HG02970 (cell line): ENCODE results near the gene TRPM1.

Source experiments
- ATAC-seq: cut with Tn5 transposase; IDR thresholded peaks from one replicate; pipeline ENCODE4 v1.9.1; 2021; ENCODE audit warnings: mild to moderate bottlenecking, moderate library complexity, moderate number of reproducible peaks; ENCODE audit not compliant: unreplicated experiment, low FRiP score

The TRPM1 gene

GRCh38 chr15:30985081-30985531 is 116.4 kb downstream of the TRPM1 start:
- ATAC-seq: no peak

GRCh38 chr15:30984542-30984941 is 117.0 kb downstream of the TRPM1 start:
- ATAC-seq: no peak

- no peak for ATAC-seq
Measured at GRCh38 chr15:30984118-30984517, 117.4 kb downstream of the TRPM1 start.

- no peak for ATAC-seq
Measured at GRCh38 chr15:30979457-30979856, 122.1 kb downstream of the TRPM1 start.

DNA sequence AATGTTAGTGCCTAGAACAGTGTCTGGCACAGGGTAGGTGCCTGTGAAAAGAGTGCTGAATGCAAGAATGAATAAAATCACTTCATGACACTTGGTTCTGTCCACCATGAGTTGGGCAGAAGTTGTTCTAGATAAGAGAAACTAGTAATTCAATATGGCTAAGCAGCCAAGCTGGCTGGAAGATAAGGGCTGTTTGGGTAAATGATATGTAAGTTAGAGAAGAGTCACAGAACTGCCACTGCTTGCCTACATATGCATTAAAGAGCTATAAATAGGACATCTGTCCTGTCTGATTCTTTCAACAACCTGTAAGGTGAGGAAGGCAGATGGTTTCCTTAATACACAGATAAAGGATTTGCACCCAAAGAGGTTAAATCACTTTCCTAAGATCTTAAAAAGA is 123.2 kb downstream of the TRPM1 start:
- no peak for ATAC-seq

- no peak for ATAC-seq
Measured at GRCh38 chr15:30974112-30974511, 127.4 kb downstream of the TRPM1 start.

DNA sequence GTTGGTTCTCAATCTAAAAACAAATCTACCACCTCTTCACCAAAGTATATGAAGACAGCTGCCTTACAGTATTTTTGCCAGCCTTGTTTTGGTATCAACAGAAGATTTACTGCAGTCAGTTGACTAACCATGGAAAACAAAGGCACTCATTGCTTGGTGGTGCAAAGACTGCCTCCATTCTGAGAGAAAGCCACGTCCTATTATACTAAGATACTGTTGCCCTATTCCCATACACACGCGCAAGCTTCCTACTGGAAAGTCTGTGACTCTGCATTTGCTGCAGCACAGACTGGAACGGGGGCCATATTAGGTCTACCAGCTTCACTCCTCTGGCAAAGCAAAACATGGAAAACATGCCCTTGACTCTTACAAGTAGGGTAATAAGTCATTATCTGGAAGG is 128.1 kb downstream of the TRPM1 start:
- ATAC-seq: no peak

GRCh38 chr15:30969724-30970123 is 131.8 kb downstream of the TRPM1 start:
- ATAC-seq: no peak

DNA sequence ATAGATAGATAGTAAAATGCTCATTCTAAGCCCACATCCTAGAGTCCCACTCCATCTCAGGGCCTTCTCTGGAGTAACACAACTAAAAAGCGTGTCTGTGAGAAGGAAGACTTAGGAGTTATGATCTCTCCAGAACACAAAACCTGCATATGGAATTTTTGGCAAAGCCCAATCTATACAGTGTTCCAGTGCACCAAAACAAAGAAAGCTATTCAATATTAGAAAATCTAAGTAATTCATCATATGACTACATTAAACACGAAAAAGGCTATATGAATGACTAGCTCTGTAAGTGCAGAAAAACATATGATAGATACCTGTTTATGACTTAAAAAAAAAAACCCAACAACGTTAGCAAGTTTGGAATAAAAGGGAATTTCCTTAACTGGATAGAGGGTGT is 137.8 kb downstream of the TRPM1 start:
- ATAC-seq: no peak

DNA sequence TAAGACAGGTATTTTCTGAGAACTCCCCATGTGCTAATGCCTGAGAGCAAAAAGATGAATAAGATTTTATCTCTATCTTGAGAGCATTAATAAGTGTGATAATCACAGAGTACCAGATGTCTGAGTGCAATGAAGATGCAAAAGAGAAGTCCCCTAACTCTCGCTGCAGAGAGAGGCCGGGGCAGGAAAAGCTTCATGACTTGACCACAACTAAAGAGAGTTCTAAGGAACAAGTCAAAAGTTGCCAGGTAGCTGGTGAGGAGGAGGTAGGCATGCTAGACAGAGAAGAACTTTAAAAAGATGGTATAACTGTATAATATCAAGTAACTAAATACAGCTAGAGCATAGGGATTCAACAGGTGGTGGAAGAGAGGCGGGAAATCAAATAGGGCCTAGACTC is 138.9 kb downstream of the TRPM1 start:
- ATAC-seq: no peak

DNA sequence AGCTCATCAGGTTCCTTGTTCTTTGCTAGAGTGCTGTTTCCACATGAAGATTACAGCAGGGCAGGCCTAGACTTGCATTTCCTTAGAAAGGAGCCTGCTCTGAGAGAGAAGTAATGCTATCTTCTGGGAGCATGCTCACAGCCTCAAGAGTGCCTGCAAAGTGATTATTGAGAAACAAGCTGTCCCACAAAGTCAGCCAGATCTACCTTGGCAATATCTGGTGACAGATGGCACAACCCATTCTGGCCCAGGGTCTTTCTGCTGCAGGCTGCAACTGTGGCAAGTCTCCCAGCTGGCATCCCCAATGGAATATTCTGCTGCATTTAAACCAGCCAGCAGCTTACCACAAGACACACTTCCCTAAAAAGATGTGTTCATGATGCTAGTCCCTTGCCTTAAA is 139.4 kb downstream of the TRPM1 start:
- ATAC-seq: no peak

DNA sequence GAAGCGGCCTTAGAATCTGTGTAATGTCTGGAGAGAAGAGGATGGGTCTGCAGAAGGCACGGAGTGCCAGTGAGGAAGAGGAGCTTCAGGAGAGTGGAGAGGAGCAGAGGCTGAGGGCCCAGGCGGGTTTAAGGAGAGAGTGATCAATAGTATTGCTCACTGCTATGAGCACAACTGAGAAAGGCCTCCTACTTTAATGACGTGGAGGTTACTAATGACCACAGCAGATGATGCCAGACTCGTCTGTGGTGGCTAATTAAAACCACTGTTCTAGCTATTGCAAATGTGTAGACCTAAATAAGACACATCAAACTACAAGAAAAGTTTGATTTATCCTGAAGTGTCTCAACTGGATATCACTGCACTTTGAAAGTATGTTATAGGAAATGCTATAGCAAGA is 143.3 kb downstream of the TRPM1 start:
- no peak for ATAC-seq

- ATAC-seq: no peak
Measured at GRCh38 chr15:30956216-30957124, 145.1 kb downstream of the TRPM1 start.

GRCh38 chr15:30954674-30955073 is 146.9 kb downstream of the TRPM1 start:
- no peak for ATAC-seq

DNA sequence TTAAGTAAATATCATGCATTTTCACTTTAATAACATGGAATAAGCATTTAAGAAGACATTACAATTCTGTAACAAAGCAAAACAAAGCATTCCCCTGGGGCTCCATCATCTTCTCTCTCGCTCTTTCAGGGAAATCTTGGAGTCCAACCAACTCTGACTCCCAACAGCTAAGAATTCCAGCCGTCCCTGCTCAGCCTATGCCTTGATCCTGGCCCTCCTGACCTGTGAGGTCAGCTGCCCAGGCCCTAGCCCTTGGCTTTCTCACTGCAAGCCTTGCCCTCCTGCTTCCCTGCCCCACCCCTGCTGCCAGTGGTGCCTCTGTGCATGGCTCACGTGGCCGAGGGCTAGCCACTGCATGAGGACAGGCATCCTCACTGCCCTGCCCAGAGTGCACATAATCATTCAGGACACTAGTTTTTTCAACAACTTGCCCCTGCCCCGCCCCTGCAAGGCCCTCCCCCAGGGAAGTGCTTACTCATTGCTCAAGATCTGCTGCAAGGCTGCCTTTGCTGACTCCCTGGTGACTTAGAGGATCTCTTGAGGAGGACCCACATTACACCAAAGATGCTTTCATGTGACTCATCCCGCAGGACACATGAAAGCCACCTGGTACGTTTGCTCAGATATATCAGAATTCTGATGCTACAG is 147.7 kb downstream of the TRPM1 start:
- no peak for ATAC-seq

- ATAC-seq: no peak
Measured at GRCh38 chr15:30953183-30953582, 148.3 kb downstream of the TRPM1 start.
